NB4 (cell line): ENCODE data around the gene SLCO1B1.

ENCODE experiments used
- POLR2A ChIP-seq: IDR thresholded peaks from 2 replicates; pipeline ENCODE4 v1.6.1; 2011; ENCODE audit warnings: mild to moderate bottlenecking; ENCODE audit not compliant: insufficient read length; ENCODE audit errors: extremely low read depth
- TF ChIP-seq, protein P1 (sequence below): IDR thresholded peaks from 2 replicates; pipeline ENCODE4 v1.6.1; 2011; ENCODE audit warnings: low read depth, low read length
- TF ChIP-seq, protein P2 (sequence below): IDR thresholded peaks from one replicate; pipeline ENCODE4 v1.5.1; 2012; ENCODE audit warnings: low read depth, low read length

DNA sequence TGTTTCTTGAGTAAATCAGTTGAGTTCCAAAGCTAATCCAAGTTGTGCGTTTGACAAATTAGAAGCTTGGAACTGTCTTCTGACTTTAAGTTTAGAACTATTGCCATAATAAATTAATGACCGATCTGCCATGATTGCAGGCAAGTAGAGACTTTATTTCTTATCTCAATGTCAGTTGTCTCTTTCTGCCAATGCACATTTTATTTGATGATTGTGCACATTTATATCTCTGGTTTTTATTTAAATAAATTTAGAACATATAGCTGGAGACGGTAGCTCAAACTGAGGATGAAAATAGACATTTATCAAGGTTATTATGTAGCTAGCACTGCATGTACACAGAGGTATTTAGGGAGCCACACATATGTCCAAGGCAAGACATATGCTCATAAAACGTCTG is 34.1 kb downstream of the SLCO1B1 start:
- TF ChIP-seq POLR2A = no peak
- TF ChIP-seq, protein P1, sequence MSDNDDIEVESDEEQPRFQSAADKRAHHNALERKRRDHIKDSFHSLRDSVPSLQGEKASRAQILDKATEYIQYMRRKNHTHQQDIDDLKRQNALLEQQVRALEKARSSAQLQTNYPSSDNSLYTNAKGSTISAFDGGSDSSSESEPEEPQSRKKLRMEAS = no peak
- TF ChIP-seq, protein P2, sequence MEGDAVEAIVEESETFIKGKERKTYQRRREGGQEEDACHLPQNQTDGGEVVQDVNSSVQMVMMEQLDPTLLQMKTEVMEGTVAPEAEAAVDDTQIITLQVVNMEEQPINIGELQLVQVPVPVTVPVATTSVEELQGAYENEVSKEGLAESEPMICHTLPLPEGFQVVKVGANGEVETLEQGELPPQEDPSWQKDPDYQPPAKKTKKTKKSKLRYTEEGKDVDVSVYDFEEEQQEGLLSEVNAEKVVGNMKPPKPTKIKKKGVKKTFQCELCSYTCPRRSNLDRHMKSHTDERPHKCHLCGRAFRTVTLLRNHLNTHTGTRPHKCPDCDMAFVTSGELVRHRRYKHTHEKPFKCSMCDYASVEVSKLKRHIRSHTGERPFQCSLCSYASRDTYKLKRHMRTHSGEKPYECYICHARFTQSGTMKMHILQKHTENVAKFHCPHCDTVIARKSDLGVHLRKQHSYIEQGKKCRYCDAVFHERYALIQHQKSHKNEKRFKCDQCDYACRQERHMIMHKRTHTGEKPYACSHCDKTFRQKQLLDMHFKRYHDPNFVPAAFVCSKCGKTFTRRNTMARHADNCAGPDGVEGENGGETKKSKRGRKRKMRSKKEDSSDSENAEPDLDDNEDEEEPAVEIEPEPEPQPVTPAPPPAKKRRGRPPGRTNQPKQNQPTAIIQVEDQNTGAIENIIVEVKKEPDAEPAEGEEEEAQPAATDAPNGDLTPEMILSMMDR = no peak
